Endothelial cell of umbilical vein (primary cell): ENCODE data around the gene SLC27A2. TPM values are rescaled to one million over a fixed set of nuclear protein-coding genes. Genes with fewer than 3 reads are reported as not detected.

Experiments used
- BruUV-seq: library from RNA; stranded (reverse); fragments of 400-500 nt; replicated peaks from 2 replicates; lab custom pipeline; 2021; lab: Mats Ljungman, UMichigan
- CTCF ChIA-PET: fragments of 300-600, 350-600 bp; sonication (Branson Sonifier 250); formaldehyde crosslinking; loops from one replicate; lab custom pipeline; 2021; ENCODE audit warnings: antibody characterized with exemption, inconsistent platforms; lab: Charles Lee
- POLR2A ChIA-PET: fragments of 300-600, 350-600 bp; sonication (Branson Sonifier 250); formaldehyde crosslinking; loops from one replicate; lab custom pipeline; 2021; ENCODE audit warnings: antibody characterized with exemption, inconsistent platforms; lab: Charles Lee
- DNase-seq: peaks from one replicate; pipeline ENCODE4 v3.0.0-alpha.2; 2011; ENCODE audit warnings: low read depth, low spot score
- FAIRE-seq: peaks from 2 replicates; lab custom pipeline; 2011; peaks lifted over from hg19 to GRCh38; lab: Jason Lieb, UNC
- H2AFZ ChIP-seq: 2 replicates; pipeline ENCODE4 v1.6.0; 2012; ENCODE audit warnings: low read depth, low read length, control low read depth, inconsistent platforms
- H3K27ac ChIP-seq: 2 replicates; pipeline ENCODE4 v1.5.1; 2011; ENCODE audit warnings: low read depth, mild to moderate bottlenecking, control low read depth, low read length, moderate library complexity; ENCODE audit not compliant: insufficient read depth
- H3K27me3 ChIP-seq, 2 experiments: 2 replicates each; pipeline versions ENCODE4 v1.6.0 to v1.6.1; 2011; ENCODE audit warnings: low read length in 2 of 2, mixed read lengths in 1 of 2; ENCODE audit not compliant: control insufficient read depth in 2 of 2, insufficient read depth in 2 of 2
- H3K36me3 ChIP-seq, 2 experiments: 2 replicates in 1 of 2; 3 replicates in 1 of 2; pipeline ENCODE4 v1.5.1; 2011; ENCODE audit warnings: low read length in 2 of 2, mild to moderate bottlenecking in 1 of 2, moderate library complexity in 1 of 2; ENCODE audit not compliant: control insufficient read depth in 2 of 2, insufficient read depth in 2 of 2; ENCODE audit errors: extremely low read depth in 1 of 2
- H3K4me1 ChIP-seq: 3 replicates; pipeline ENCODE4 v1.5.1; 2011; ENCODE audit warnings: mild to moderate bottlenecking, low read length; ENCODE audit not compliant: control insufficient read depth, insufficient read depth; ENCODE audit errors: extremely low read depth
- H3K4me2 ChIP-seq: 2 replicates; pipeline ENCODE4 v1.6.1; 2011; ENCODE audit warnings: low read length, control low read depth, mixed read lengths; ENCODE audit not compliant: insufficient read depth
- H3K4me3 ChIP-seq, 3 experiments: fragments of 200-600 bp in 1 of 3; sonication (generic), shearing (Covaris generic) in 1 of 3; replicated peaks in 1 of 3; 2 replicates each; pipeline ENCODE4 v1.5.1; 2011 to 2016; ENCODE audit warnings: control low read depth in 3 of 3, low read length in 3 of 3, mild to moderate bottlenecking in 2 of 3, inconsistent platforms in 1 of 3, low read depth in 1 of 3, moderate library complexity in 1 of 3; ENCODE audit not compliant: insufficient read depth in 1 of 3
- H3K79me2 ChIP-seq: 2 replicates; pipeline ENCODE4 v1.6.0; 2012; ENCODE audit warnings: low read length, inconsistent platforms; ENCODE audit not compliant: control insufficient read depth, insufficient read depth
- H3K9ac ChIP-seq: replicated peaks from 2 replicates; pipeline ENCODE3; 2011; ENCODE audit warnings: low read length, control low read depth; ENCODE audit not compliant: insufficient read depth; ENCODE audit errors: extremely low read depth
- H3K9me1 ChIP-seq: replicated peaks from 3 replicates; pipeline ENCODE4 v1.6.0; 2011; ENCODE audit warnings: mild to moderate bottlenecking, low read length; ENCODE audit not compliant: control insufficient read depth, insufficient read depth; ENCODE audit errors: extremely low read depth
- H3K9me3 ChIP-seq: replicated peaks from 2 replicates; pipeline ENCODE4 v1.5.1; 2012; ENCODE audit warnings: low read length, inconsistent platforms; ENCODE audit not compliant: control insufficient read depth, insufficient read depth
- H4K20me1 ChIP-seq: replicated peaks from 2 replicates; pipeline ENCODE3; 2011; ENCODE audit warnings: mild to moderate bottlenecking, low read length; ENCODE audit not compliant: control insufficient read depth, insufficient read depth; ENCODE audit errors: extremely low read depth
- CTCF ChIP-seq, 2 donors: IDR thresholded peaks; 1 replicate in 1 of 2; 2 replicates in 1 of 2; pipeline ENCODE4 v1.5.1; 2011; ENCODE audit warnings: low read length in 2 of 2, mild to moderate bottlenecking in 2 of 2, moderate library complexity in 2 of 2, control low read depth in 1 of 2, inconsistent platforms in 1 of 2, low read depth in 1 of 2; ENCODE audit not compliant: insufficient read depth in 1 of 2; ENCODE audit errors: extremely low read depth in 1 of 2
- FOS ChIP-seq: IDR thresholded peaks from 2 replicates; pipeline ENCODE4 v1.6.1; 2011; ENCODE audit warnings: mild to moderate bottlenecking, low read length, moderate library complexity, borderline replicate concordance; ENCODE audit not compliant: insufficient read depth
- GATA2 ChIP-seq: IDR thresholded peaks from 2 replicates; pipeline ENCODE4 v1.7.0; 2011; ENCODE audit warnings: low read depth, mild to moderate bottlenecking, moderate library complexity, mixed read lengths, low read length; ENCODE audit not compliant: insufficient read length, insufficient read depth
- JUN ChIP-seq: IDR thresholded peaks from 2 replicates; pipeline ENCODE4 v1.6.1; 2011; ENCODE audit warnings: borderline replicate concordance, low read depth; ENCODE audit not compliant: insufficient read length, insufficient read depth
- POLR2A ChIP-seq: IDR thresholded peaks from 2 replicates; pipeline ENCODE4 v1.6.1; 2012; ENCODE audit warnings: low read depth, mild to moderate bottlenecking, control low read depth, low read length
- POLR2AphosphoS5 ChIP-seq: IDR thresholded peaks from 2 replicates; pipeline ENCODE4 v1.6.1; 2012; ENCODE audit warnings: low read depth, mild to moderate bottlenecking, control low read depth, low read length, moderate library complexity; ENCODE audit not compliant: insufficient read depth
- dilution Hi-C: fragments of 300-500 bp; cut with MboI; formaldehyde crosslinking; loops from one replicate; pipeline ENCODE4 v1.15.0; 2019; ENCODE audit warnings: low sequenced_read_pairs; ENCODE audit not compliant: extremely low pct_ligation_motif_present
- intact Hi-C: fragments of 100-400 bp; cut with micrococcal nuclease; formaldehyde crosslinking; loops from one replicate; pipeline ENCODE4 v1.10.0; 2022
- polyA plus RNA-seq, 4 experiments: library from polyadenylated mRNA; depleted of rRNA in 3 of 4; stranded (reverse) in 3 of 4; unstranded in 1 of 4; fragments of >200 nt; gene quantifications; 2 replicates each; pipeline versions ENCODE4 v1.2.1 to v1.2.3, GENCODE V29; 2011 to 2012; ENCODE audit warnings: missing spikeins in 1 of 4
- total RNA-seq: library from RNA; stranded (reverse); gene quantifications from 2 replicates; pipeline ENCODE4 v1.2.3, GENCODE V29; 2021
- TF ChIP-seq, protein P1 (sequence below): IDR thresholded peaks from 2 replicates; pipeline ENCODE4 v1.6.1; 2011; ENCODE audit not compliant: insufficient read depth, insufficient read length

Gene SLC27A2
- total and polyA plus RNA-seq, 2 donors (not counting 3 experiments of a cell fraction or from before 2014, with no cell fraction given): not detected

DNA sequence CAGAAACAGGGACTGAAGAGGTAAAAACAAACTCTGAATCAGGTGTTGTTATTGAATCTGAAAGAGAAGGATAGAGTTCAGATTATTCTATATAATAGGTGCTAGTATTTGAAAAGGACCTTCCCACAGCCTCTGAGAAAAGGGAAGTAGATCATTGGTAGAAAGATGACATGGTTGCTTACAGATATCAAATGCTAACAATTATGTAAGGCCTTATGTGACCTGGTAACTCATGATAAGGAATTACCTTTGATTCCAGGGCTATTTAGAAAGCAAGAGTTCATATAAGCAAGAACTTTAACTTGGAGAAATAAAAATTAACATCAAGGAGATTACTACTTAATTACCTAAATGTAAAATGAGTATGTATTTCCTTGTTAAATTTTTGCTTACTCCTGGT, 7.6 kb downstream of the SLC27A2 start:
- ChIA-PET CTCF (no interaction called here), POLR2A (no interaction called here)
- H3K4me3 ChIP-seq: no peak overlapping the region
- no peak overlapping the region for H3K9ac ChIP-seq
- H3K27ac ChIP-seq: no peak overlapping the region
- no peaks in the 10 kb centered on the region for H3K9me3 ChIP-seq
- no peak for FAIRE-seq
- H3K36me3 ChIP-seq: no peaks in the 10 kb centered on the region
- H3K4me1 ChIP-seq: no peaks in the 10 kb centered on the region
- H4K20me1 ChIP-seq: no peaks in the 10 kb centered on the region
- H3K79me2 ChIP-seq: no peaks in the 10 kb centered on the region
- no peaks in the 10 kb centered on the region for H3K9me1 ChIP-seq
- peaks cover 2 to 5% of the 10 kb centered on the region in 2 experiments for H3K27me3 ChIP-seq
- H2AFZ ChIP-seq: no peak overlapping the region
- DNase-seq: no peak
- TF ChIP-seq JUN (no peak), POLR2A (no peak), FOS (no peak), POLR2AphosphoS5 (no peak), GATA2 (no peak), CTCF (IDR thresholded peaks at IDR 0.05; ENCODE audit: extremely low read depth in 1 of 2, insufficient read depth in 1 of 2, low read depth in 1 of 2, low read length in 2 of 2) (no peak)
- TF ChIP-seq, protein P1, sequence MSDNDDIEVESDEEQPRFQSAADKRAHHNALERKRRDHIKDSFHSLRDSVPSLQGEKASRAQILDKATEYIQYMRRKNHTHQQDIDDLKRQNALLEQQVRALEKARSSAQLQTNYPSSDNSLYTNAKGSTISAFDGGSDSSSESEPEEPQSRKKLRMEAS: no peak
- intact Hi-C loops (loop anchor here (5.0 kb wide), 1 partner anchor 53 kb away; no protein-coding TSS in a partner anchor), dilution Hi-C loops (no loop called here)
- H3K4me2 ChIP-seq: no peak overlapping the region
- BruUV-seq: no TSS peak
